PFSK-1 (cell line): ENCODE results near the gene TPPP.

Experiments used
- FOXP2 ChIP-seq: optimal IDR thresholded peaks from 2 replicates; pipeline ENCODE3; 2011; ENCODE audit warnings: borderline replicate concordance, control low read depth, inconsistent platforms; ENCODE audit not compliant: insufficient read depth; ENCODE audit errors: extremely low read length, extremely low read depth
- POLR2AphosphoS5 ChIP-seq: IDR thresholded peaks from 2 replicates; pipeline ENCODE4 v1.6.1; 2012; ENCODE audit warnings: low read depth, mild to moderate bottlenecking, control low read depth, low read length, moderate library complexity
- REST ChIP-seq, 2 experiments: IDR thresholded peaks; 2 replicates each; pipeline versions ENCODE4 v1.6.1 to v1.8.0; 2011 to 2012; ENCODE audit warnings: low read depth in 2 of 2, low read length in 2 of 2, control low read depth in 1 of 2, inconsistent platforms in 1 of 2, mild to moderate bottlenecking in 1 of 2, moderate library complexity in 1 of 2; ENCODE audit not compliant: insufficient read depth in 1 of 2
- SIN3A ChIP-seq: IDR thresholded peaks from 2 replicates; pipeline ENCODE4 v1.6.1; 2012; ENCODE audit warnings: mild to moderate bottlenecking, low read length, moderate library complexity, borderline replicate concordance; ENCODE audit not compliant: insufficient read depth
- TAF1 ChIP-seq: IDR thresholded peaks from 2 replicates; pipeline ENCODE4 v1.6.1; 2012; ENCODE audit warnings: low read length, control low read depth, borderline replicate concordance; ENCODE audit not compliant: insufficient read depth

Gene TPPP

GRCh38 chr5:618450-618849 lies 74.7 kb downstream of the TPPP start:
- TF ChIP-seq POLR2AphosphoS5 (no peak), TAF1 (no peak)

- no peak for TF ChIP-seq TAF1
These were observed 75.3 kb downstream of the TPPP start for GRCh38 chr5:617896-618295.

- no peak for TF ChIP-seq POLR2AphosphoS5
- no peak for TF ChIP-seq REST (IDR thresholded peaks at IDR 0.05; ENCODE audit: insufficient read depth in 1 of 2, low read depth in 2 of 2, low read length in 2 of 2)
- no peak for TF ChIP-seq TAF1
- no peak for TF ChIP-seq FOXP2
- no peak for TF ChIP-seq SIN3A
These were observed 76.6 kb downstream of the TPPP start for GRCh38 chr5:616484-617039.

- TF ChIP-seq REST (IDR thresholded peaks at IDR 0.05; ENCODE audit: insufficient read depth in 1 of 2, low read depth in 2 of 2, low read length in 2 of 2) (no peak), SIN3A (no peak; the same call in 1 of the 2 replicates), POLR2AphosphoS5 (no peak), FOXP2 (no peak), TAF1 (no peak; the same call in 1 of the 2 replicates)
These were observed 80.4 kb downstream of the TPPP start for GRCh38 chr5:612498-613424.

GRCh38 chr5:611731-612486 lies 81.2 kb downstream of the TPPP start, which contains the start of gene CEP72:
CEP72 (plus strand) TSS chr5:612340; CDS start chr5:612362, 22 bp downstream.
- TF ChIP-seq TAF1 (peak; percentile 74; the same call in 1 of the 2 replicates), POLR2AphosphoS5 (peak; percentile 78), FOXP2 (no peak), REST (IDR thresholded peaks at IDR 0.05; ENCODE audit: insufficient read depth in 1 of 2, low read depth in 2 of 2, low read length in 2 of 2) (no peak), SIN3A (no peak)
